Activated CD8-positive, alpha-beta memory T cell treated with anti-CD3 and anti-CD28 coated beads, Interleukin-2, amount 50 U/mL, for 1 hour (primary cell): ENCODE measurements around the gene KCNJ13.

Experiments
- DNase-seq: peaks from one replicate; pipeline ENCODE4 v3.0.0-alpha.2; 2020; ENCODE audit errors: extremely low read depth

KCNJ13 gene

GRCh38 chr2:232776435-232776834, at the start of gene KCNJ13:
Gene KCNJ13, minus strand, starts transcription at chr2:232776565. Its CDS starts 5,203 bp downstream, at chr2:232771362.
- DNase-seq, result no peak

GRCh38 chr2:232817756-232818155, 41.4 kb upstream of the KCNJ13 start:
- no peak for DNase-seq

- no peak for DNase-seq
Measured at GRCh38 chr2:232816657-232817056, 40.3 kb upstream of the KCNJ13 start.

- no peak for DNase-seq
Measured at GRCh38 chr2:232815569-232815968, 39.2 kb upstream of the KCNJ13 start.

DNA sequence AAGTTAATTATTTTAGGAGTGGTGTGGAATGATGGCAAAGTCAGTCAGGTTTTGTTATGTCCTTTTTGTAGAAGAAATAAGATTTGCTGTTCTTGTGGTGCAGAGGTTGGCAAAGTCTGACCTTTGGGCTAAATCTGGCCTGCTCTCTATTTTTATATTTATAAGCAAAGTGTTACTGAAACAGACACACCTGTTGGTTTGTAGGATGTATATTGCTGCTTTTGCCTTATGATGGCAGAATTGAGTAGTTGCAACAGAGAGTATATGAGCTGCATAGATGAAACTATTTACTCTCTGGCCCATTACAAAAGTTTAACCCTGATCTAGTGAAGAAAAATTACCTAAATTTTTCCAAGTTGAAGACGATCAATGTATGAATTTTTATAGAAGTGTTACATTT, 34.1 kb upstream of the KCNJ13 start:
- no peak for DNase-seq

- DNase-seq, result no peak
Measured at GRCh38 chr2:232809349-232810124, 33.2 kb upstream of the KCNJ13 start.

GRCh38 chr2:232802091-232802490, 25.7 kb upstream of the KCNJ13 start:
- DNase-seq, result no peak

- no peak for DNase-seq
Measured at GRCh38 chr2:232800166-232800565, 23.8 kb upstream of the KCNJ13 start.

- no peak for DNase-seq
Measured at GRCh38 chr2:232798187-232798586, 21.8 kb upstream of the KCNJ13 start.

GRCh38 chr2:232795920-232796319, 19.6 kb upstream of the KCNJ13 start:
- DNase-seq, result no peak

DNA sequence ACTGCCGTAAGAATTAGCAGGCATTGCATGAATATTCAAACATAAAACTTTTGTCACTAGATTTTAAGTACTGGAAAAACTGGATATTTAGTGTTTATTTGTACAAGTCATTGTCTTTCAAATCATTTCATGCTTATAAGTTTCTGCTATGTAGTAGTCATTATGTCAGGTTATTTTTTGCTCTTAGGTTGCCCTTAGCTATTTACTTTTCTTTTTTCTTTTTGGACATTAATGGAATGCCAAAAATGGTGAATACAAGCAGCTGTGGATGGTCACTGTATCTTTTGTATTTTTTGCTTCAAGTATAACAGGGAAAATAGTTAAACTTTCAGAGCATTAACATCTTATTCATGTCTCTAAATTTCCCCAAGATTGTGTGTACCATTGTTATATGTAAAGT, 18.6 kb upstream of the KCNJ13 start:
- DNase-seq, result no peak

GRCh38 chr2:232793271-232793670, 16.9 kb upstream of the KCNJ13 start:
- DNase-seq, result no peak

DNA sequence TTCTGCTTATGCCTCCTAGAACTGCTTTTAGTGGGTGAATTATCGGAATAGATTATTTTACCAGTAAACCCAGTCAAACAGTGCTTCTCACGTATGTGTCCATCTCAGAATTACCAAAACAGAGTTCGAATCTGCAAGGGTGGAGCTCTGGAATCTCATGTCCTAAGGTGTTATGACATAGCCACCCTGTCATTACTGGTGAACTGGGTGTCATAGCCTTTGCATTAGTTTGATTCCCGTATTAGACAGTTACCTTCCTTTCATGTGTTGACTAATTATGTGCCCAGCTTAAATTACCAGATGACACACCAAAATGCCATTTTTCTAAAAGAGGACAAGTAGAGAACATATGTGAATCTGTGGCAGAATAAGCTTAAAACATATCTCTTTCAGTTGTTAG, 15.2 kb upstream of the KCNJ13 start:
- DNase-seq, result no peak

DNA sequence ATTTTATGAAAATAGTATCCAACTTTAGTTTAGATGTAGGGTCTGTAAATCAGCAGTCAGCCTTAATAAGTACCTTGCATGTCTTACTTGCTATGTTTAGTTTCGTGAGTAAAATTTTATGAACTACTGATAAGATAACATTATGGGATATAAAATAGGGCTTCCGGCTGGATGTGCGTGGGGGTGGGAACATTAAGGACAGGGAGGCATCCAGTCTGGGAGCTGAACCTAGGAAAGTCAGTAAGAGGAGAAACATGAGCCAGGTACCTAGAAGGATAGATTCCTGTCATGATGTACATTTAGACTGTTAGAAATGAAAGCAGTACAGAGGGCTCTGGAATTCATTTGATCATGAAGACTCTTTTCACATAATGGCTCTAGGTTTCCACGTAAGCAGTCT, 12.7 kb upstream of the KCNJ13 start:
- no peak for DNase-seq

- no peak for DNase-seq
Measured at GRCh38 chr2:232787806-232788205, 11.4 kb upstream of the KCNJ13 start.

DNA sequence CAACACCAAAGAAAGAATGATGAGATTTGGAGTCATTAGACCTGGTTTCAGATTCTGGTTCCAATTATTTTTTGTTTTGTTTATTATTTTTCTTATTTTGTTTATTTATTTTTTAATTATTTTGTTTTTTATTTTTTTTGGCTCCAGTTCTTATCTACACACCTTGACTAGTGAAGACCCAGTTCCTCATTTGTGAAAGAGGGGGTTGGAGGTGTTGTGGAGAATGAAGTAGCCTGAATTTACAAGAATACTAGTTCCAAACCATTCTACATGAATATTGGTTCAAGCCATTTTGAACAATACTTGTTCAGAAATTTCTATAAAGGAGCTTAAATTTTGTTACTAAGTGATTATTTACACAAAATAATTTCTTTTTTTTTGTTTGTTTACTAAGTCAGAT, 6.9 kb upstream of the KCNJ13 start:
- no peak for DNase-seq

- no peak for DNase-seq
Measured at GRCh38 chr2:232781765-232782164, 5.4 kb upstream of the KCNJ13 start.

- no peak for DNase-seq
Measured at GRCh38 chr2:232779934-232780333, 3.6 kb upstream of the KCNJ13 start.

DNA sequence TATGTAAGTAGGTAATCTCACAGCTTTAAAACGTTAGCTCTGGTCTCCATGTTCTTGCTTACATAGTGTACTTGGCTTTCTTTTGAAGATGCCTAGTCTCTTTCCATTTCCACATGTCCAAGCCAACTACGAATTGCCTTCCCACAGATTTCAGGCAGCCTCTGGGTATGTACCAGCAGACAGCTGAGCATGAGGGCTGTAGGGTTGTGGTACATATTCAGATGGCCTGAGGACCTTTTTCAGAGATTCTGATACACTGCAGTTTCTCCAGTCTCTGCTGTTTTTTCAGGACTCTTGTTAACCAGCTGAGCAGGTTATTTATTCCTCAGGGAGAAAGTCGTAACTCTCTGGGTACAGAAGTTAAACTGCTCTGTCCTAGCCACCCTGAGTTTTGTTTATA, 3.1 kb upstream of the KCNJ13 start:
- no peak for DNase-seq

DNA sequence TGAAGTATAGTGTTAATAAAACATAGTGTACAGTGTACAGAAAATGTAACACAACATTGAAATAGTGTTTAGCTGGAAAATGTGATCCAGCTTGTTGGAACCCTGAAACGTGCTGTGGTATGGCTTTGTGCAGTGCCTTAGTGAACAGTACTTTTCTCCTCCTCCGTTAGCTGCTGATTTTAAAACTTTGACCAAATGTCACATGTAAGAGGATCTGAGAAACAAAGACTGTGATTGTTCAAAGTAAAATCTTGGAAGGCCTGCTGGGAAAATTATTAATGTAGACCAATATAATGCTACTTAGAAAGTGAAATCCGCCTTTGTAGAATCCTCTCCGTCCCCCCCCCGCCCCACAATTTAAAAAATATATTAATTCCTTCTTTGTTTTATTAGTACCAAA, 911 bp upstream of the KCNJ13 start:
- DNase-seq, result no peak

DNA sequence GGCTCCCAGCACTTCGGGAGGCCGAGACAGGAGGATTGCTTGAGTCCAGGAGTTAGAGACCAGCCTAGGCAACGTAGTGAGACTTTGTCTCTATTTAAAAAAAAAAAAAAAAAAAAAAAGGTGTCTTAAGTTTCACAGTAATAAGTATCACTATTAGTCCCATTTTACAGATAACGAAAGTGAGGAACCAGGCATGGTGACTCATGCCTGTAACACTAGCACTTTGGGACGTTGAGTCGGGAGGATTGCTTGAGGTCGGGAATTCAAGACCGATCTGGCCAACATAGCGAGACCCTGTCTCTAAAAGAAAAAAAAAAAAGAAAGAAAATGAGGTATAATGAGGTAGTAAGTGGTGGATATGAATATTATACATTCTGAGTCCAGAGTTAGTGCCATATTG, 2.5 kb downstream of the KCNJ13 start:
- DNase-seq, result no peak

DNA sequence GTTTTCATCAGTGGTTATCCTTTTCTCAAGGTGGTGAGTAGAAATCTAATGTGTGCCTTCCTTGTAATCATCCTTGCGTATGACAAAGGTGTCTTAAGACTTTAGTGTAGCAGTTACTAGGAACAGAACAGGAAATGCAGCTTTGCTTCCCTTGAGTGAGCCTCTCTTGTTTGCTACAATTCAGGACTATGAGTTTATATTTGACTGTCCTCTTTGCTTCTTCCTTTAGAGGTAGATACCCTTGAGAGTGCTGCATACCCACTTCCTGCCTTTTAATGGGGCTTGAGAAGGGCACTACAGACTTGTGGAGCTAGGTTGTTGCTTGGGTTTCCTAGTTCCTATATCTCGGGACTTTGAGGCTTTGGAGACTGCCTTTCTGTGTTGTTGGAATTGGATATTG, 3.8 kb downstream of the KCNJ13 start:
- DNase-seq, result no peak

- DNase-seq, result no peak
Measured at GRCh38 chr2:232771870-232772269, 4.5 kb downstream of the KCNJ13 start.

GRCh38 chr2:232770207-232770606, 6.2 kb downstream of the KCNJ13 start:
- no peak for DNase-seq
